Stimulated activated memory B cell treated with anti-CD40 and anti-IgM and Interleukin-4, amounts not matched to agents 10 μg/mL and 1 μg/mL and 100 μg/mL, for 72 hours (primary cell): ENCODE results near the gene MGST3.
"Not testable (repeated sequence)": the region's sequence is repeated elsewhere in the genome, so short reads cannot be mapped to it uniquely, and the experiment has no call there.

Experiments
- ATAC-seq: fragments of 150-1000 bp; cut with Tn5 transposase; 2 replicates; pipeline ENCODE4 v1.10.0; 2021
- H3K27ac Mint-ChIP-seq: one replicate; pipeline ENCODE4 v1.8.0; 2022; ENCODE audit warnings: mild to moderate bottlenecking, mixed read lengths
- H3K27me3 Mint-ChIP-seq: one replicate; pipeline ENCODE4 v1.8.0; 2022; ENCODE audit warnings: mixed read lengths
- H3K36me3 Mint-ChIP-seq: one replicate; pipeline ENCODE4 v1.8.0; 2022; ENCODE audit warnings: mixed read lengths
- H3K4me1 Mint-ChIP-seq: one replicate; pipeline ENCODE4 v1.8.0; 2022; ENCODE audit warnings: mixed read lengths
- H3K4me3 Mint-ChIP-seq: one replicate; pipeline ENCODE4 v1.8.0; 2022; ENCODE audit warnings: mild to moderate bottlenecking, moderate library complexity, mixed read lengths
- H3K9me3 Mint-ChIP-seq: one replicate; pipeline ENCODE4 v1.8.0; 2022; ENCODE audit warnings: mixed read lengths

MGST3 gene

GRCh38 chr1:165635823-165636222 lies 4.8 kb downstream of the MGST3 start:
- Mint-ChIP-seq H3K4me1 (peaks cover 37% of the 10 kb centered on the region), H3K27me3 (no peaks in the 10 kb centered on the region), H3K9me3 (no peaks in the 10 kb centered on the region), H3K4me3 (no peak overlapping the region), H3K27ac (no peak overlapping the region), H3K36me3 (peaks cover 5% of the 10 kb centered on the region)
- no peak for ATAC-seq

GRCh38 chr1:165637427-165637826 lies 6.4 kb downstream of the MGST3 start:
- Mint-ChIP-seq H3K9me3 (no peaks in the 10 kb centered on the region), H3K4me3 (no peak overlapping the region), H3K27me3 (no peaks in the 10 kb centered on the region), H3K27ac (no peak overlapping the region), H3K36me3 (peaks cover 5% of the 10 kb centered on the region), H3K4me1 (peaks cover 37% of the 10 kb centered on the region)
- no peak for ATAC-seq

DNA sequence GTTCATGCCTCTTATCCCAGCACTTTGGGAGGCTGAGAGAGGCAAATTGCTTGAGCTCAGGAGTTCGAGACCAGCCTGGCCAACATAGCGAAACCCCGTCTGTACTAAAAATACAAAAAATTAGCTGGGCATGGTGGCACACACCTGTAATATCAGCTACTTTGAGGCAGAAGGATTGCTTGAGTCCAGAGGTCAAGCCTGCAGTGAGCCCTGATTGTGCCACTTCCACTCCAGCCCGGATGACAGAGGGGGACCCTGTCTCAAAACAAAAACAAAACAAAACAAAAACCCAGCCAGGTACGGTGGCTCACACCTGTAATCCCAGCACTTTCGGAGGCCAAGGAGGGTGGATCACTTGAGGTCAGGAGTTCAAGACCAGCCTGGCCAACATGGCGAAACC lies 7.2 kb downstream of the MGST3 start:
- H3K4me3 Mint-ChIP-seq, H3K27me3 Mint-ChIP-seq, H3K27ac Mint-ChIP-seq, H3K9me3 Mint-ChIP-seq, ATAC-seq, H3K36me3 Mint-ChIP-seq: not testable (repeated sequence)
- peaks cover 31% of the 10 kb centered on the region for H3K4me1 Mint-ChIP-seq

GRCh38 chr1:165639821-165640623 lies 9.0 kb downstream of the MGST3 start:
- Mint-ChIP-seq H3K27ac (no peak overlapping the region), H3K36me3 (peaks cover 5% of the 10 kb centered on the region), H3K27me3 (no peaks in the 10 kb centered on the region), H3K9me3 (no peaks in the 10 kb centered on the region), H3K4me1 (peaks cover 18% of the 10 kb centered on the region), H3K4me3 (no peak overlapping the region)
- ATAC-seq: no peak

- Mint-ChIP-seq H3K9me3 (no peaks in the 10 kb centered on the region), H3K27ac (no peak overlapping the region), H3K4me1 (peaks cover 16% of the 10 kb centered on the region), H3K27me3 (no peaks in the 10 kb centered on the region), H3K36me3 (peaks cover 5% of the 10 kb centered on the region), H3K4me3 (no peak overlapping the region)
- no peak for ATAC-seq
Measured at GRCh38 chr1:165641231-165641987, 10.4 kb downstream of the MGST3 start.

GRCh38 chr1:165644064-165644735 lies 13.2 kb downstream of the MGST3 start:
- Mint-ChIP-seq H3K4me3 (no peak overlapping the region), H3K9me3 (no peaks in the 10 kb centered on the region), H3K36me3 (peaks cover 5% of the 10 kb centered on the region), H3K27me3 (no peaks in the 10 kb centered on the region), H3K27ac (no peak overlapping the region), H3K4me1 (peaks cover 11% of the 10 kb centered on the region)
- ATAC-seq: no peak

GRCh38 chr1:165645654-165646366 lies 14.8 kb downstream of the MGST3 start:
- no peak overlapping the region for H3K27ac Mint-ChIP-seq
- no peak overlapping the region for H3K4me3 Mint-ChIP-seq
- no peaks in the 10 kb centered on the region for H3K9me3 Mint-ChIP-seq
- peaks cover 16% of the 10 kb centered on the region for H3K4me1 Mint-ChIP-seq
- peak; percentile 8 for ATAC-seq
- H3K27me3 Mint-ChIP-seq: no peaks in the 10 kb centered on the region
- H3K36me3 Mint-ChIP-seq: peaks cover 8% of the 10 kb centered on the region

- Mint-ChIP-seq H3K36me3 (peaks cover 13% of the 10 kb centered on the region), H3K9me3 (no peaks in the 10 kb centered on the region), H3K27ac (no peak overlapping the region), H3K4me1 (peaks cover 16% of the 10 kb centered on the region), H3K4me3 (no peak overlapping the region), H3K27me3 (no peaks in the 10 kb centered on the region)
- ATAC-seq: no peak
Measured at GRCh38 chr1:165647517-165647916, 16.5 kb downstream of the MGST3 start.

GRCh38 chr1:165647970-165648369 lies 16.9 kb downstream of the MGST3 start:
- Mint-ChIP-seq H3K27ac (no peak overlapping the region), H3K4me1 (peaks cover 16% of the 10 kb centered on the region), H3K36me3 (peaks cover 16% of the 10 kb centered on the region), H3K4me3 (no peak overlapping the region), H3K9me3 (no peaks in the 10 kb centered on the region), H3K27me3 (no peaks in the 10 kb centered on the region)
- ATAC-seq: no peak

GRCh38 chr1:165648919-165649572 lies 18.0 kb downstream of the MGST3 start:
- peaks cover 26% of the 10 kb centered on the region for H3K36me3 Mint-ChIP-seq
- no peaks in the 10 kb centered on the region for H3K9me3 Mint-ChIP-seq
- peaks cover 16% of the 10 kb centered on the region for H3K4me1 Mint-ChIP-seq
- H3K27me3 Mint-ChIP-seq: no peaks in the 10 kb centered on the region
- ATAC-seq: no peak
- H3K4me3 Mint-ChIP-seq: no peak overlapping the region
- H3K27ac Mint-ChIP-seq: no peak overlapping the region

DNA sequence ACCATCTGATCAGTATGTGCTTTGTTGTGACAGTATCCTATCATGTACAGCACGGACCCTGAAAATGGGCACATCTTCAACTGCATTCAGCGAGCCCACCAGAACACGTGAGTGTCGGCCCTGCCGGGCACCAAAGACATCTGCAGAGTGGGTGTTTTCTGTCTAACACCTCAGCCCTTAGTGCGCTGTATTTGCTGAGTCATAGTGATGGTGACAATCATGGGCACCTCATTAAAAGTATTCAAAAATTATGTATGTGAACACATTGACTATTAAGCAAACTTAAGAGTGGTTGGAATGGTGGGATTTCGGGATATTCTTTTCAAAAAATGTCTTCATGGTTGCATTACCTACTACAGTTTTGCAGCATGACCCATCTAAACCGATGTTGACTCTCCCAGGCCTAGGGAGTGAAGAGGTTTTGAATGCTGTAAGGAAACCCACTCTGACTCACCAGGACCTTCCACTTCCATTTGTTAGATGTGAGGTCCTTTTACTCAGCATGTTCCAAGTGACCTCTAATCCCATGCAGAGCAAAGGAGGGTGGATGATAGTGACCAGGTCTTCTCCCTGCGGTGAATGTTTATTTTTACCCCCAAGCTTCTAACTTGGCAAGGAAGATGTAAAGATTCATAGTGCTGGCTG lies 20.1 kb downstream of the MGST3 start:
- no peak for ATAC-seq
- no peak overlapping the region for H3K4me3 Mint-ChIP-seq
- H3K4me1 Mint-ChIP-seq: peaks cover 11% of the 10 kb centered on the region
- H3K36me3 Mint-ChIP-seq: peaks cover 30% of the 10 kb centered on the region
- no peaks in the 10 kb centered on the region for H3K9me3 Mint-ChIP-seq
- no peaks in the 10 kb centered on the region for H3K27me3 Mint-ChIP-seq
- H3K27ac Mint-ChIP-seq: no peak overlapping the region

DNA sequence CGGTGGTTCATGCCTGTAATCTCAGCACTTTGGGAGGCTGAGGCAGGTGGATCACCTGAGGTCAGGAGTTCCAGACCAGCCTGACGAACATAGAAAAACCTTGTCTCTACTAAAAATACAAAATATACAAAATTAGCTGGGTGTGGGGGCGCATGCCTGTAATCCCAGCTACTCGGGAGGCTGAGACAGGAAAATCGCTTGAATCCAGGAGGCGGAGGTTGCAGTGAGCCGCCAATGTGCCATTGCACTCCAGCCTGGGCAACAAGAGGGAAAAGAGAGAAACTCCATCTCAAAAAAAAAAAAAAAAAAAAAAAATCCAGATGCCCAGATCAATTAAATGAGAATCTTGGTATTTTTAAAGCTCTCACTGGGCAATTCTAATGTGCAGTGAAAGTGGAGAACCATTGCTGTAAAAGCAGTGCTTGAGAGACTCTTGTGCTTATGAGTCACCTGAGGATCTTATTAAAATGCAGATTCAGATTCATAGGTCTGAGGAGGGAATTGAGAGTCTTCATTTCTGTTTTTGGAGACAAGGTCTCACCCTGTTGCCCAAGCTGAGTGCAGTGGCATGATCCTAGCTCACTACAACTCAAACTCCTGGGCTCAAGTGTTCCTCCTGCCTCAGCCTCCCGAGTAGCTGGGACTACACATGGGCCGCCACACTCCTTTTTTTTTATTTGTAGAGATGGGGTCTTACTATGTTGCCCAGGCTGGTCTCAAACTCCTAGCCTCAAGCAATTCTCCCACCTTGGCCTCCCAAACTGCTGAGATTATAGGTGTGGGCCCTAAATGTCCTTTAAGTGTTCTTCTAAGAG lies 27.9 kb downstream of the MGST3 start:
- not testable (repeated sequence) for H3K4me1 Mint-ChIP-seq, H3K27me3 Mint-ChIP-seq, H3K9me3 Mint-ChIP-seq, H3K27ac Mint-ChIP-seq, ATAC-seq, H3K4me3 Mint-ChIP-seq
- H3K36me3 Mint-ChIP-seq: peaks cover 51% of the 10 kb centered on the region

GRCh38 chr1:165659581-165659895 lies 28.5 kb downstream of the MGST3 start:
- no peaks in the 10 kb centered on the region for H3K4me1 Mint-ChIP-seq
- no peak overlapping the region for H3K27ac Mint-ChIP-seq
- H3K4me3 Mint-ChIP-seq: no peak overlapping the region
- no peaks in the 10 kb centered on the region for H3K9me3 Mint-ChIP-seq
- H3K27me3 Mint-ChIP-seq: no peaks in the 10 kb centered on the region
- H3K36me3 Mint-ChIP-seq: peaks cover 48% of the 10 kb centered on the region
- no peak for ATAC-seq

DNA sequence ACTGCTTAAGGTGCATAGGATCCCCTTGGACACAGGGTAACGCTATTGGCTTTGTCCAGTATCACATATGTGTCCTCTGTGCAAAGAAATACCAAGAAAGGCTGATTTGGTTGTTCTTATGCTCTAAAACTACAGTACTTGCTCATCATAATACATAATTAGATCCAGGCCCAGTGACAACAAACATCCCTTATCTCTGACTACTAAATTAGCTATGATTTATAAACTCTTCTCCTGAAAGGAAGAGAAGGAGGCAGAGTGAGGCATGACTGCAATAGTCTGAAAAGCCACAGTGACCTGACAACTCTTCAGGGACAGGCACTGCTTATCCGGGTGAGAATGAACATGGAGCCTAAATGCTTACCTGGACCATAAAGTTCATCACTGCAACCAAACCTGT lies 30.7 kb downstream of the MGST3 start:
- Mint-ChIP-seq H3K4me3 (no peak overlapping the region), H3K4me1 (no peaks in the 10 kb centered on the region), H3K9me3 (no peaks in the 10 kb centered on the region), H3K27ac (no peak overlapping the region), H3K36me3 (peaks cover 61% of the 10 kb centered on the region), H3K27me3 (no peaks in the 10 kb centered on the region)
- no peak for ATAC-seq
